H1 (cell line): ENCODE data around the gene SEZ6L. TPM values are rescaled to one million over a fixed set of nuclear protein-coding genes. Genes with fewer than 3 reads are reported as not detected.

Source experiments
- CTCF ChIA-PET: fragments of 300-600 bp; sonication (Branson Sonifier 250); formaldehyde crosslinking; loops from one replicate; lab custom pipeline; 2021; ENCODE audit not compliant: partially characterized antibody; lab: Charles Lee
- POLR2A ChIA-PET: fragments of 300-600 bp; sonication (Branson Sonifier 250); formaldehyde crosslinking; loops from one replicate; lab custom pipeline; 2021; ENCODE audit warnings: inconsistent platforms; ENCODE audit not compliant: partially characterized antibody; lab: Charles Lee
- DNase-seq, 2 experiments: peaks; one replicate each; pipeline versions ENCODE4 v3.0.0 to v3.0.0-alpha.2; 2010 to 2022; ENCODE audit warnings: low spot score in 2 of 2, low read depth in 1 of 2, mixed read lengths in 1 of 2
- FAIRE-seq: peaks from 2 replicates; lab custom pipeline; 2011; peaks lifted over from hg19 to GRCh38; lab: Jason Lieb, UNC
- H2AFZ ChIP-seq: 2 replicates; pipeline ENCODE4 v1.8.1; 2012; ENCODE audit warnings: low read length, inconsistent platforms
- H2AK5ac ChIP-seq: 2 replicates; pipeline ENCODE4 v1.6.1; 2013; ENCODE audit warnings: low read depth, low read length
- H2BK120ac ChIP-seq: replicated peaks from 2 replicates; pipeline ENCODE3; 2013; ENCODE audit warnings: low read depth, low read length, inconsistent platforms
- H2BK12ac ChIP-seq: 2 replicates; pipeline ENCODE4 v1.6.1; 2013; ENCODE audit warnings: low read depth, low read length
- H2BK15ac ChIP-seq: 2 replicates; pipeline ENCODE4 v1.6.1; 2013; ENCODE audit warnings: low read length
- H2BK20ac ChIP-seq: 2 replicates; pipeline ENCODE4 v1.6.1; 2013; ENCODE audit warnings: low read length
- H2BK5ac ChIP-seq: 2 replicates; pipeline ENCODE4 v1.6.1; 2013; ENCODE audit warnings: low read depth, low read length
- H3K14ac ChIP-seq: 2 replicates; pipeline ENCODE4 v1.6.1; 2013; ENCODE audit warnings: inconsistent platforms; ENCODE audit not compliant: insufficient read length
- H3K18ac ChIP-seq: 2 replicates; pipeline ENCODE4 v1.6.1; 2013; ENCODE audit warnings: low read length; ENCODE audit errors: extremely low read depth
- H3K23ac ChIP-seq: 2 replicates; pipeline ENCODE4 v1.6.1; 2013; ENCODE audit warnings: inconsistent platforms; ENCODE audit not compliant: insufficient read length
- H3K23me2 ChIP-seq: 2 replicates; pipeline ENCODE4 v1.6.1; 2013; ENCODE audit warnings: low read depth, low read length
- H3K27ac ChIP-seq: 2 replicates; pipeline ENCODE4 v1.6.1; 2011; ENCODE audit warnings: low read depth, low read length, inconsistent platforms
- H3K27me3 ChIP-seq, 4 experiments: replicated peaks in 1 of 4; 1 replicate in 1 of 4; 2 replicates in 3 of 4; pipeline versions ENCODE4 v1.6.1 to v1.8.1; 2011 to 2013; ENCODE audit warnings: low read length in 3 of 4, mild to moderate bottlenecking in 3 of 4, inconsistent platforms in 2 of 4, mixed read lengths in 2 of 4, moderate library complexity in 1 of 4; ENCODE audit not compliant: control insufficient read depth in 3 of 4, insufficient read depth in 3 of 4; ENCODE audit errors: extremely low read depth in 1 of 4
- H3K36me3 ChIP-seq, 4 experiments: 2 replicates each; pipeline versions ENCODE4 v1.6.1 to v1.8.1; 2011 to 2013; ENCODE audit warnings: mild to moderate bottlenecking in 4 of 4, low read length in 3 of 4, moderate library complexity in 2 of 4, control low read depth in 1 of 4, inconsistent platforms in 1 of 4; ENCODE audit not compliant: insufficient read depth in 4 of 4, control insufficient read depth in 2 of 4
- H3K4ac ChIP-seq: replicated peaks from 2 replicates; pipeline ENCODE3; 2013; ENCODE audit warnings: low read length, low read depth, mixed read lengths, inconsistent platforms; ENCODE audit not compliant: insufficient read length
- H3K4me1 ChIP-seq, 4 experiments: replicated peaks in 1 of 4; 1 replicate in 1 of 4; 2 replicates in 3 of 4; pipeline versions ENCODE4 v1.6.1 to v1.8.1; 2011 to 2013; ENCODE audit warnings: low read length in 3 of 4, inconsistent platforms in 2 of 4, mixed read lengths in 1 of 4; ENCODE audit not compliant: insufficient read depth in 4 of 4, control insufficient read depth in 3 of 4
- H3K4me2 ChIP-seq, 2 experiments: 2 replicates each; pipeline versions ENCODE4 v1.6.1 to v1.8.1; 2011 to 2013; ENCODE audit warnings: low read depth in 2 of 2, low read length in 2 of 2, control low read depth in 1 of 2, inconsistent platforms in 1 of 2, mild to moderate bottlenecking in 1 of 2; ENCODE audit not compliant: insufficient read depth in 1 of 2
- H3K4me3 ChIP-seq, 4 experiments: fragments of 200-600, 300-600 bp in 1 of 4; sonication (generic), shearing (Covaris generic), sonication (Bioruptor Twin) in 1 of 4; 2 replicates each; pipeline versions ENCODE4 v1.5.1 to v1.8.1; 2011 to 2016; ENCODE audit warnings: low read length in 4 of 4, low read depth in 3 of 4, control low read depth in 2 of 4, inconsistent platforms in 2 of 4, mild to moderate bottlenecking in 2 of 4, mixed read lengths in 1 of 4, moderate library complexity in 1 of 4; ENCODE audit not compliant: insufficient read depth in 2 of 4; ENCODE audit errors: extremely low read depth in 1 of 4
- H3K56ac ChIP-seq: replicated peaks from 2 replicates; pipeline ENCODE3; 2013; ENCODE audit warnings: low read depth, mild to moderate bottlenecking, mixed read lengths, low read length, inconsistent platforms; ENCODE audit not compliant: insufficient read length
- H3K79me1 ChIP-seq: 2 replicates; pipeline ENCODE4 v1.6.1; 2013; ENCODE audit warnings: low read depth, low read length, control low read depth
- H3K79me2 ChIP-seq, 2 experiments: 2 replicates each; pipeline versions ENCODE4 v1.6.1 to v1.8.1; 2012 to 2013; ENCODE audit warnings: low read length in 2 of 2, mild to moderate bottlenecking in 2 of 2, inconsistent platforms in 1 of 2; ENCODE audit not compliant: insufficient read depth in 2 of 2, control insufficient read depth in 1 of 2
- H3K9ac ChIP-seq, 4 experiments: replicated peaks in 1 of 4; 1 replicate in 1 of 4; 2 replicates in 3 of 4; pipeline versions ENCODE4 v1.6.1 to v1.8.1; 2011 to 2013; ENCODE audit warnings: low read depth in 3 of 4, low read length in 3 of 4, control low read depth in 2 of 4, mild to moderate bottlenecking in 2 of 4, moderate library complexity in 2 of 4, inconsistent platforms in 1 of 4; ENCODE audit errors: extremely low read depth in 1 of 4
- H3K9me3 ChIP-seq, 2 experiments: 2 replicates each; pipeline versions ENCODE4 v1.6.1 to v1.8.1; 2012 to 2013; ENCODE audit warnings: mild to moderate bottlenecking in 2 of 2, moderate library complexity in 2 of 2, control low read depth in 1 of 2, inconsistent platforms in 1 of 2, low read depth in 1 of 2, low read length in 1 of 2, mixed read lengths in 1 of 2; ENCODE audit not compliant: insufficient read depth in 2 of 2
- H4K20me1 ChIP-seq, 2 experiments: replicated peaks in 1 of 2; 2 replicates each; pipeline versions ENCODE3 to v1.8.1; 2011 to 2013; ENCODE audit warnings: inconsistent platforms in 2 of 2, low read length in 2 of 2, mild to moderate bottlenecking in 1 of 2; ENCODE audit not compliant: insufficient read depth in 2 of 2, control insufficient read depth in 1 of 2
- H4K5ac ChIP-seq: 2 replicates; pipeline ENCODE4 v1.6.1; 2013; ENCODE audit warnings: low read length, low read depth, mixed read lengths, inconsistent platforms; ENCODE audit not compliant: insufficient read length
- H4K8ac ChIP-seq: 2 replicates; pipeline ENCODE4 v1.8.0; 2013; ENCODE audit warnings: mild to moderate bottlenecking, moderate library complexity, low read length, inconsistent platforms; ENCODE audit not compliant: insufficient read depth; ENCODE audit errors: extremely low read depth
- H4K91ac ChIP-seq: replicated peaks from 2 replicates; pipeline ENCODE3; 2013; ENCODE audit warnings: low read length, mixed read lengths, inconsistent platforms; ENCODE audit not compliant: insufficient read length
- ATF2 ChIP-seq: IDR thresholded peaks from 2 replicates; pipeline ENCODE4 v1.6.1; 2012; ENCODE audit warnings: low read length, inconsistent platforms
- CBX5 ChIP-seq: fragments of 300-800, 300-1000 bp; sonication (generic); IDR thresholded peaks from 2 replicates; pipeline ENCODE4 v1.7.1; 2016; ENCODE audit warnings: antibody characterized with exemption, low read length, low read depth
- GTF2F1 ChIP-seq: IDR thresholded peaks from 2 replicates; pipeline ENCODE4 v1.6.1; 2012; ENCODE audit warnings: low read depth, low read length, improper control_type of control experiment, borderline replicate concordance
- NANOG ChIP-seq: IDR thresholded peaks from 2 replicates; pipeline ENCODE4 v1.6.1; 2011; ENCODE audit warnings: low read length, low read depth, mild to moderate bottlenecking, inconsistent platforms; ENCODE audit not compliant: insufficient read depth, poor library complexity, severe bottlenecking
- NRF1 ChIP-seq: IDR thresholded peaks from 2 replicates; pipeline ENCODE4 v1.6.1; 2011; ENCODE audit warnings: mild to moderate bottlenecking, low read depth, low read length, improper control_type of control experiment
- TAF1 ChIP-seq: IDR thresholded peaks from 2 replicates; pipeline ENCODE4 v1.6.1; 2011; ENCODE audit warnings: mild to moderate bottlenecking, low read depth, low read length
- WGBS, 2 experiments: shearing (Covaris generic) in 1 of 2; methylation state at CpG; one replicate each; pipeline versions ENCODE4 v1.1.6 to v1.1.7; 2013 to 2015; ENCODE audit warnings: low lambda C conversion rate in 2 of 2, mixed read lengths in 2 of 2, inconsistent platforms in 1 of 2, low coverage in 1 of 2, missing lambda C conversion rate in 1 of 2; ENCODE audit not compliant: insufficient replicate concordance in 2 of 2, insufficient coverage in 1 of 2, insufficient read length in 1 of 2; ENCODE audit errors: extremely low coverage in 1 of 2, missing lambda C conversion rate in 1 of 2; 5-methylcytosine and 5-hydroxymethylcytosine counted together
- polyA plus RNA-seq, 7 experiments: library from polyadenylated mRNA; depleted of rRNA in 3 of 7; stranded (reverse) in 5 of 7; unstranded in 2 of 7; fragments of >200 nt in 5 of 7; fragments of 200-250 nt in 2 of 7; gene quantifications; 1 replicate in 5 of 7; 2 replicates in 1 of 7; 4 replicates in 1 of 7; pipeline versions ENCODE4 v1.2.1 to v1.2.3, GENCODE V29; 2011 to 2013; ENCODE audit warnings: missing spikeins in 2 of 7, mixed read lengths in 2 of 7
- total RNA-seq: library from RNA; stranded (reverse); fragmentation: NEBNext Ultra II Directional; extraction: Animal tissue kit (Norgen Biotek cat#: 25700); gene quantifications from 2 replicates; pipeline ENCODE4 v1.2.1, GENCODE V29; 2021

The SEZ6L gene
- total and polyA plus RNA-seq, 2 of the 8 experiments (the other 6 are each of a cell fraction or from before 2014, with no cell fraction given) = 0.06 to 0.33 TPM

GRCh38 chr22:26168939-26169314 is 335 bp upstream of the SEZ6L start:
- no peaks in the 10 kb centered on the region for H3K9me3 ChIP-seq
- H3K4me1 ChIP-seq = peaks cover 4 to 19% (median 5%) of the 10 kb centered on the region in 4 experiments
- no peak overlapping the region for H2BK12ac ChIP-seq
- FAIRE-seq (no peak), DNase-seq (no peak)
- H3K79me1 ChIP-seq = no peaks in the 10 kb centered on the region
- H2BK120ac ChIP-seq = no peak overlapping the region
- 3% methylated on average over 15 of the region's 15 CpGs; no CpG with 5 or more reads in 1 of the 2 experiments for WGBS, 2 experiments
- H4K5ac ChIP-seq = no peak overlapping the region
- no peak for TF ChIP-seq ATF2
- no peak for TF ChIP-seq NANOG
- TF ChIP-seq GTF2F1 = no peak
- no peak for TF ChIP-seq TAF1
- TF ChIP-seq NRF1 = no peak
- no peak for TF ChIP-seq CBX5
- no peak overlapping the region for H3K27ac ChIP-seq
- no peak overlapping the region for H2BK20ac ChIP-seq
- ChIA-PET POLR2A (no interaction called here), CTCF (interaction anchor here (0.7 to 12.5 kb wide), 9 partner anchors 10 to 294 kb away, joined by 3 to 246 read pairs (median 3); no protein-coding TSS in a partner anchor)
- peaks cover 4 to 5% of the 10 kb centered on the region in 2 experiments for H4K20me1 ChIP-seq
- H2AK5ac ChIP-seq = no peak overlapping the region
- H3K36me3 ChIP-seq = no peaks in the 10 kb centered on the region
- peak overlapping the region; percentile 63; the same call in 1 of the 2 replicates for H2AFZ ChIP-seq
- H3K14ac ChIP-seq = no peak overlapping the region
- H3K23me2 ChIP-seq = peaks cover 9% of the 10 kb centered on the region
- H4K8ac ChIP-seq = peak overlapping the region; percentile 23; the same call in 1 of the 2 replicates
- H3K23ac ChIP-seq = no peak overlapping the region
- H3K4me3 ChIP-seq = peak overlapping the region; percentile 38 to 77 (median 51)
- H3K27me3 ChIP-seq = peaks cover 19 to 45% (median 36%) of the 10 kb centered on the region in 4 experiments
- no peak overlapping the region; the same call in 1 of the 2 replicates for H3K18ac ChIP-seq
- H3K79me2 ChIP-seq = no peaks in the 10 kb centered on the region
- no peak overlapping the region for H4K91ac ChIP-seq
- H3K4me2 ChIP-seq = peak overlapping the region; percentile 87 to 91
- H2BK15ac ChIP-seq = no peak overlapping the region
- H3K9ac ChIP-seq = peak overlapping the region in 1 of 4 experiments; percentile 35; a peak in 1 of 7 replicates
- H2BK5ac ChIP-seq = no peak overlapping the region
- H3K4ac ChIP-seq = no peak overlapping the region
- no peak overlapping the region for H3K56ac ChIP-seq
